GM18499 (cell line): ENCODE results near the gene NAV3.

Experiments
- ATAC-seq: cut with Tn5 transposase; IDR thresholded peaks from one replicate; pipeline ENCODE4 v1.9.1; 2021; ENCODE audit warnings: moderate number of reproducible peaks; ENCODE audit not compliant: insufficient read depth, unreplicated experiment

Gene NAV3

GRCh38 chr12:77968571-77968970 lies 137.9 kb downstream of the NAV3 start:
- ATAC-seq = no peak

GRCh38 chr12:77973579-77973978 lies 142.9 kb downstream of the NAV3 start:
- no peak for ATAC-seq

DNA sequence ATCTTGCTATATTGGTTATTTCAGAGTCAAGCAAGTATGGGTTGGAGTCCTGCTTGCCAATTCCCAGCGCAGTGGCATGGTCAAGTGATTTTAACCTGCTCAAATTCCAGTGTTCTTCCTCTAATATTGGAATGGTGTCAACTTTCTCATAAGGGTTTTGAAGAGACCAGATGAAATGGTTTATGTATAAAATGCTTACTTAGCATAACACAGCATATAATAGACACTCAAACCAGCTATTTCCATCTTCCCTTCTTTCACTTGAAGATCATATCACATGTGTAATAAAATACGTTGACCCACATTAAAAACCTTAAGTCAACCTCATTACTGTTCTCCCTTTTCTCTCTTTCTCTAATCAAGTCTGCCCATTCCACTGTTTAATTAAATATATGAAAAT lies 144.0 kb downstream of the NAV3 start:
- ATAC-seq = no peak

DNA sequence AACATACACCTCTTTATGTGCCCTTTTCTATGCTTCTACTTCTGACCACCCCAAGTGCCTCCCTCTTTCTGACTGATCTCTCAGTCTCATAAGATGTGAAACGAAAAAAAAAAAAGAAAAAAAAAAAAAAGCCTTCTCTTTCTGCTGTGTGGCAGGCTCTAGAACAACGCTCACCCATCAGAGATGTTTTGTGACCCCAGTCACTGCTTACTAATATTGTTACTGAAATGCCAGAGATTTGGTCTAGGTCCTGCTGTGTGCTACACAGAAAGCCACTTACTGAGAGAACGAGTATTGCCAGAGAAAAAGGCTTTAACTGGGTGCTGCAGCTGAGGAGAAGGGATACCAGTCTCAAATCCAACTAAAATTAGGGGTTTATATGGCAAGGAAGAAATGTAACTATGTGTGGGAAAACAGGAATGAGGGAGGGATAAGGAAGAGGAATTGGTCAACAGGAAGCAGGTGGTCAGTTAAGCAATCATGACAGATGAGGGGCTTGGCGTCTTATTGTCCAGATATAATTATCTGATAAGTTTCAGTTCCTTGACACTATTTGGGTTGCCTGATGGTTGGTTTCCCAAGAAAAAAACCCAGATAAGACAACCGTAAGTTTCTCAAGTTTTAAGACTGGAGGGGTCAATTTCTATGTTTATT lies 149.0 kb downstream of the NAV3 start:
- no peak for ATAC-seq

GRCh38 chr12:77980782-77981181 lies 150.1 kb downstream of the NAV3 start:
- ATAC-seq = no peak

DNA sequence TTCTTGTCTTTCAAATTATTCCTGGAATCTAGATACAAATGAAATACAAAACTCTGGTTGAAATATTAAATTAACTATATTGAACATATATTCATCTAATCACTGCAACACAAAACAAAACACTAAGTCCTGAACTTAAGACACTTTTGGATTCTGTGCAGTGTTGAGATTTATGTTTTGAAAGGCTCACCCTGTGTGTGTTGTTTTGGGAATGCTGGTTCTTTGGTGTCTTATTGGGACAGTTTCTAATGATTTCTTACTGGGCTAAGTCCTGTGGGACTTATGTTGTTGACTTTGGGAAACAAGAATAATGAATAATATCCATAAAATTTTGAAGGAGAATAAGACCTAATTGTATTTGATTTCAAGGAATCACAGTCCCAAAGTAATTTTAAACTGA lies 153.2 kb downstream of the NAV3 start:
- ATAC-seq = no peak

DNA sequence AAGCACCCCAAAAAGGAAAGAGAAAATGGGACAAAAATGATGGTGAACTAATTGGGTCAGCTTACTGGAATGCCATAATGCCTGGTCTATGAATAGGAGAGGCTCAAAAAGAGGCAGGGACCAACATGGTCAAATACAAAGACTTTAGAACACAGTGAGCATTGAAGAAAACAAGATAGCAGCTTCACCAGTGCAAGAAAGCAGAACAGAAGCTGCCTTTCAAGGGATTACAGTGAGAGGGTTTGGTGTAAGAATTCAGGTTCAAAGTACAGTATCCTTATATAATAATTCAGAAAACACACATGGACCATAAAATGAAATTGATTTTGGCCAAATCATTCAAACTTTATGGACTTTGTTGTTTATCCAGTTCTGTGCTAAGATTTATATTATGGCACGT lies 162.1 kb downstream of the NAV3 start:
- no peak for ATAC-seq

GRCh38 chr12:77993658-77994057 lies 163.0 kb downstream of the NAV3 start:
- ATAC-seq = no peak

DNA sequence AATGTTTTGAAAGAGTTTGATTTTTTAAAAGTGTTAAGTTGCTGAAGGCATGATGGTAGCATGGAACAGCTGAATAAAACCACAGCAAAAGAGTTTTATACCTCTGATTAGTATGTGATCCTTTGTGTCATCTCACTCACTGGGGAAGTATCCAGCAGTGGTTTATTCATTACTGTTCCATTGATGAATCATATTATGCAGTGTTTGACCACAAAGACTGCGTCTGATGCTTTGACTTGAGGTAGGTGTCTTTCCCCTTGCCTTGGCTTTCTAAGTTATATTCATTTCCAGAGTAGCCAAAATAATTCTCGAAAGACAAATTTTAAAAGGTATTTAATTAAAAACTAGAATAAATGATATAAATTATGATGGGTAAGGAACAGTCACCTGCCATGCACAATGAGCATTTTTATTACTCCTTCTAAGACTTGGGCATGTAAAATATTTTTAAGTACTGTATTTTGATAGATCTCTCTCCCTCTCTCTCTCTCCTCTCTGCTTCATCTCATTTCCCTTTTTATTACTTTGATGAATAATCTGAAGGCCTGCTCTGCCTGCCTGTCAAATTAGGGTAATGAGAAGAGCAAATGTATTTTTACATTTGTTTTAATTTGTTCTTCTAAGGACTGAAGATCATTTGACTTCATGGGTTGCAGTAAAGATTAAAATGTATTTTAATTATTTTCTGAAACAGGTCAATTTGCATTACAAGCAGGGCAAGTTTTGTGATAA lies 164.9 kb downstream of the NAV3 start:
- ATAC-seq = peak; percentile 94

GRCh38 chr12:77996670-77997069 lies 166.0 kb downstream of the NAV3 start:
- ATAC-seq = no peak

DNA sequence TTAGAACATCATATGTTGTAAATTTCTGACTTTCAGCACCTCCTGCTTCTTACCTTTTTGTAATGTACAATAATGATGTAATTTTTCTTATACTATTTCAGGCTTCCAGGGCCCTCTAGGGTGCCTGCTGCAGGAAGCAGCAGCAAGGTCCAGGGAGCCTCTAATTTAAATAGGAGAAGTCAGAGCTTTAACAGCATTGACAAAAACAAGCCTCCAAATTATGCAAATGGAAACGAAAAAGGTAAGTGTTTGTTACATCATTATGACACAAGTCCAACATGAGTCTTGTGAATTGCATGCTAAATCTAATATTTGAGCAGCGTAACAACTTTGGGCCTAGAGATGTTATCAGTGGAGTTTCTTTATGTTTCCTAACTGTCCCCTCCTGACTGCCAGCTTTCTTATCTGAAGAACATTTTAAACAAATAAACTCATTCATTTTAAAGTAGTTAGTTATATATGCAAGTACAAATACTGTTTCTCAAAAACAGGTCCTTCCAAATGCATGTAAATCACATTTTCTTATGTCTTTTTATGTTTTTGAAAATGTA lies 167.6 kb downstream of the NAV3 start:
- no peak for ATAC-seq

- peak; percentile 66 for ATAC-seq
Measured at GRCh38 chr12:77999074-77999715, 168.5 kb downstream of the NAV3 start.

- ATAC-seq = no peak
Measured at GRCh38 chr12:78002878-78003277, 172.2 kb downstream of the NAV3 start.

DNA sequence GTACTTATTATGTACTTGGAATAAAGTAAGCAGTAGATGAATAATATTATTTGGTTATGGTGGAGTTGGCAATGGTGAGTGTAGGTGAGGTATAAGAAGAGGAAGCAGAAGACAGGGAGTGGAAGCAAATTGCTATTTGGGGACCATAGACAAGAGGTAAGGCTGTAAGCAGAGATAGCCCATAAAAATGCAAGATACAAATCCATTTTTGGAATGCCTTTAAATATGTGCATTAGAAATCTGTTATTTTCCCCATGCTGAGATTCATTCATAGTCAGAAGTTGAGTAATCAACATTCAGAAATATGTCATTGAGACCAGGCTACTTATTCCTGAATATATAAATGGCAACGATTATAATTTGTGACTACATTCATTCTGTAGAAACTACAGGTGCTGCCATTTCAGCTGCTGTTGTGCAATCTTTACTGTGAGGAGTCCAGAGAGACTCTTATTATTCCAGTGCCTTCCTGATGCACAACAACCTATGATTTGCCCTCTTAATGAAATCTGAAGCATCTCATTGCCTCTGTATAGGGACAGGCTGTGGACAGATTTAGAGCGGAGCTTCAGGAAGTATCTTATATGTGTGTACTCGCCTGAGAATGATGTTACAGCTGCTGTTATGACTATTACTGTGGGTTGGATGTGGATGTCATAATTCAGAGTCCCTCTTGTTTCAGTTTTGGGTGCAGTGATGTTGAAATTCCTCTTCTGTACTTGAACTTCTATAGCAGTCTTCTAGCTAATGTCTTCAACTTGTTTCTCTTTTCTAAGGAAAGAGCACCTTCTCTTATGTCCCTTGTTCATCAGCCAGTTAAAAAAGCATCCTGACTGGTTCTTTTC lies 173.8 kb downstream of the NAV3 start:
- no peak for ATAC-seq

GRCh38 chr12:78005094-78005492 lies 174.4 kb downstream of the NAV3 start:
- no peak for ATAC-seq

DNA sequence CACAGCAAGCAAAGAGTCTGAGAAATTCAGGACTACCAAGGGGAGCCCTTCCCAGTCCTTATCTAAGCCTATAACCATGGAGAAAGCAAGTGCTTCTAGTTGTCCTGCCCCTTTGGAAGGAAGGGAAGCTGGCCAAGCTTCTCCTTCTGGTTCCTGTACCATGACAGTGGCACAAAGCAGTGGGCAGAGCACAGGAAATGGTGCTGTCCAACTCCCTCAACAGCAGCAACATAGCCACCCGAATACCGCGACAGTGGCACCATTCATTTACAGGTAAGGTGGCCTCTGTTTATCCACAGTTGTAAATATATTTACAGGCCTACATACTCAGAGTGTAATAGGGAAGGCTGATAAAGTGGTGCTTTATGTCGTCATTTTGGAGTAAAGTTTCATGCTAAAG lies 176.5 kb downstream of the NAV3 start:
- ATAC-seq = no peak

- no peak for ATAC-seq
Measured at GRCh38 chr12:78009031-78009430, 178.3 kb downstream of the NAV3 start.

- ATAC-seq = no peak
Measured at GRCh38 chr12:78018171-78018910, 187.6 kb downstream of the NAV3 start.

DNA sequence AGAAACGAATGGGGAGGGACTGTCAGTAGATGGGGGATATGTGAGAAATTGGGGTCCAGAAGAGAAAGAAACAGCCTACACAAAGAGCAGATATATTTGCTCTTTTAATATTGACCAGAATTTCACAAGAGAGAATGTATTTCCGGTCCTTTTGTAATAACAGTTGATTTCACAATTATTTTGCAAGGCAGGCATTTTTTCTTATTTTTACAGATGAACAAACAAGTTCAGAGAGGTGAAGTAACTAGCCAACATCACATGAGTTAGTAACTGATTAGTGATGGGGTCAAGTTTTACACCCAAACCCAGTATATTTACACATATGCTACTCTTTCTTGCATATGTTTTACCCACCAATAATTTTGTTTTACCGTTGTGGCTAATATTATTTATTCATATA lies 188.2 kb downstream of the NAV3 start:
- ATAC-seq = no peak

DNA sequence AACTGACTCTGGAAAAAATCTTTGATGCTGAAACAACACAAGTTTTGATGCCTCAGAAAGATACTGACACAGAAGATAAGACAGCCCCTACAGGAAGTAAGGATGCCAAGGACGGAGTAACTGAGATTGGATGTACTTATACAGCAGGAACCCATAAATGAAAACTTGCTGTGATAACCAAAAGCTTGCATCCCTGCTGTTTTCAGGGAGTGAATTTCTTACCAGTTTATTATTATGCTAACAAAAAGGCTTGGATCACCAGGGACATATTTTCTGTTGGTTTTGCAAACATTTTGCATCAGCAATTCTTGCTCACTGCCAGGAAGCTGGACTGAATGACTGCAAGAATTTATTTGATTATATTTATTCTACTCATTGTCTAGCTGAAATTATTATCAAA lies 197.7 kb downstream of the NAV3 start:
- no peak for ATAC-seq
